Nephron progenitor cell (in vitro differentiated cells): Measurements from ENCODE around the gene WDR4.
A peak's percentile ranks its signal among the peaks of the same experiment; 100 is the strongest.
"Not testable (repeated sequence)": the region's sequence is repeated elsewhere in the genome, so short reads cannot be mapped to it uniquely, and the experiment has no call there.

ENCODE experiments used
- DNase-seq: peaks from one replicate; pipeline ENCODE4 v3.0.0; 2021
- H3K27ac Mint-ChIP-seq: 2 replicates; pipeline ENCODE4 v1.8.0; 2021; ENCODE audit warnings: mild to moderate bottlenecking, moderate library complexity, mixed read lengths
- H3K27me3 Mint-ChIP-seq: 2 replicates; pipeline ENCODE4 v1.8.0; 2021; ENCODE audit warnings: mild to moderate bottlenecking, low read depth, mixed read lengths; ENCODE audit not compliant: poor library complexity
- H3K36me3 Mint-ChIP-seq: 2 replicates; pipeline ENCODE4 v1.8.0; 2021; ENCODE audit warnings: low read depth, mixed read lengths
- H3K4me1 Mint-ChIP-seq: 2 replicates; pipeline ENCODE4 v1.8.0; 2021; ENCODE audit warnings: mixed read lengths
- H3K4me3 Mint-ChIP-seq: 2 replicates; pipeline ENCODE4 v1.8.0; 2021; ENCODE audit warnings: mild to moderate bottlenecking, moderate library complexity, mixed read lengths
- H3K9me3 Mint-ChIP-seq: 2 replicates; pipeline ENCODE4 v1.8.0; 2021; ENCODE audit warnings: mild to moderate bottlenecking, moderate library complexity, mixed read lengths
- TF ChIP-seq, protein P1 (sequence below): fragments of 200-600 bp; sonication (generic); IDR thresholded peaks from 2 replicates; pipeline ENCODE4 v1.5.0; 2021; ENCODE audit warnings: antibody characterized with exemption

Gene WDR4

DNA sequence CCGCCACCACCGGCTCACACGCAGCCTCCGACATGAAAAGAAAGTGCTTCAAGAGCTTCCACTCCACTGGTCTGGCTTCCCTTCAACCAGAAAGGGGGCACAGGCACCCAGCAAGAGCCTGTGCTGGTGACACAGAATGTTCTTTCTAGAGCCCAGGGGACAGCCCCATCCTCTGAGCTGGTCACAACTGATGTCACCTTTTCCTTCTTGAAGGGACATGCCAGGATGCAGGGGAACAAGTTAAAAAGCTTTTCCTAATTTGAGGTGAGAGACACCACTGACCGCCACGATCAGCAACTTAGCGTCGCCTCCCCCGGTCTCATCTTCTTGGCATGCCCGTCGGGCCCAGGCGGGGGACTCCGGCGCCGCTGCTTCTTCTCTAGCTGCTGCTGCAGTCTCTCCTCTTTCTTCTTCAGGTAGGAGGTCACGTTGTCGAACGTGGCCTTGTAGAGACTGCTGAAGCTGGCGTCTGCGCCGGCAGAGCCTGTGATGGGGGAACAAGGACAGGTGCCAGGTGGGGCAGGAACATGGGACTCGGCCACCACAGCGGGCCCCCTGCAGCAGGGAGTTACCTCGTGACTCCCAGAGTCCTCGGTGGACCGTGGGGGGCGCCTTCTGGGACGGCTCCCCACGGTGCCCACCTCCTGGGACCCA is 29.5 kb downstream of the WDR4 start:
- no peak for DNase-seq
- Mint-ChIP-seq H3K4me1 (no peaks in the 10 kb centered on the region), H3K4me3 (no peak overlapping the region), H3K36me3 (peaks cover 43% of the 10 kb centered on the region), H3K27ac (peak overlapping the region; percentile 73), H3K27me3 (peaks cover 4% of the 10 kb centered on the region), H3K9me3 (no peaks in the 10 kb centered on the region)
- TF ChIP-seq, protein P1, sequence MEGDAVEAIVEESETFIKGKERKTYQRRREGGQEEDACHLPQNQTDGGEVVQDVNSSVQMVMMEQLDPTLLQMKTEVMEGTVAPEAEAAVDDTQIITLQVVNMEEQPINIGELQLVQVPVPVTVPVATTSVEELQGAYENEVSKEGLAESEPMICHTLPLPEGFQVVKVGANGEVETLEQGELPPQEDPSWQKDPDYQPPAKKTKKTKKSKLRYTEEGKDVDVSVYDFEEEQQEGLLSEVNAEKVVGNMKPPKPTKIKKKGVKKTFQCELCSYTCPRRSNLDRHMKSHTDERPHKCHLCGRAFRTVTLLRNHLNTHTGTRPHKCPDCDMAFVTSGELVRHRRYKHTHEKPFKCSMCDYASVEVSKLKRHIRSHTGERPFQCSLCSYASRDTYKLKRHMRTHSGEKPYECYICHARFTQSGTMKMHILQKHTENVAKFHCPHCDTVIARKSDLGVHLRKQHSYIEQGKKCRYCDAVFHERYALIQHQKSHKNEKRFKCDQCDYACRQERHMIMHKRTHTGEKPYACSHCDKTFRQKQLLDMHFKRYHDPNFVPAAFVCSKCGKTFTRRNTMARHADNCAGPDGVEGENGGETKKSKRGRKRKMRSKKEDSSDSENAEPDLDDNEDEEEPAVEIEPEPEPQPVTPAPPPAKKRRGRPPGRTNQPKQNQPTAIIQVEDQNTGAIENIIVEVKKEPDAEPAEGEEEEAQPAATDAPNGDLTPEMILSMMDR, result no peak

DNA sequence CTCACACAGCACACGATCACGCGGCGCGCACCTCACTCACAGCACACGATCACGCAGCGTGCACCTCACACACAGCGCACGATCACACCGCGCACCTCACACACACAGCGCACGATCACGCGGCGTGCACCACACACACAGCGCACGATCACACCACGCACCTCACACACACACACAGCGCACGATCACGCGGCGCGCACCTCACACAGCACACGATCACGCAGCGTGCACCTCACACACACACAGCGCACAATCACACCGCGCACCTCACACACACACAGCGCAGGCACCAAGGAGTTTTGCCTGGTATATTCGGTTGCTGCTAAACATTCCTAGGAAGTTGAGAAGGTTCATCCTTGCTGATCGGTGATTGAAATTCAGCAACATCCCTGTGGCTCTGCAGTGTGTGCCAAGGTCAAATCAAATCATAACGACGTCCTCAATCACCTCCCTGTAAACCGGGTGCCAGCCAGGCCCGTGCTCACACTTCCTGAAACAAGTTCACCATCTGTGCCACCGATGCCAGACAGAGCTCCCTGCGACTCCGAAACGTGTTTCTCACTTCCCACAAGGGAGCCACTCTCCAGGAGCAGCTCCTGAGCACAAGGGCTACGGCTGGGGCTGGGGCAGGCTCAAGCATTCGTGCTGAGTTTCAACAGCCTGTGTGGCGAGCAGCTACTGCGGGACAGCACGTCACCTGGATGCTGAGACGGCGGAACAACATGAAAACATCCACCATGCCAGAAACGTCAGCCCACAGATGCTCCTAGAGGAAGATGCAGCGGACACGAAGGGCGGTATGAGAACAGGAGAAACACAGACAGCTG is 30.2 kb downstream of the WDR4 start:
- TF ChIP-seq, protein P1, result no peak
- peaks cover 42% of the 10 kb centered on the region for H3K36me3 Mint-ChIP-seq
- no peaks in the 10 kb centered on the region for H3K4me1 Mint-ChIP-seq
- no peak for DNase-seq
- peaks cover 4% of the 10 kb centered on the region for H3K27me3 Mint-ChIP-seq
- H3K9me3 Mint-ChIP-seq, result no peaks in the 10 kb centered on the region
- no peak overlapping the region for H3K4me3 Mint-ChIP-seq
- peak overlapping the region; percentile 73 for H3K27ac Mint-ChIP-seq

DNA sequence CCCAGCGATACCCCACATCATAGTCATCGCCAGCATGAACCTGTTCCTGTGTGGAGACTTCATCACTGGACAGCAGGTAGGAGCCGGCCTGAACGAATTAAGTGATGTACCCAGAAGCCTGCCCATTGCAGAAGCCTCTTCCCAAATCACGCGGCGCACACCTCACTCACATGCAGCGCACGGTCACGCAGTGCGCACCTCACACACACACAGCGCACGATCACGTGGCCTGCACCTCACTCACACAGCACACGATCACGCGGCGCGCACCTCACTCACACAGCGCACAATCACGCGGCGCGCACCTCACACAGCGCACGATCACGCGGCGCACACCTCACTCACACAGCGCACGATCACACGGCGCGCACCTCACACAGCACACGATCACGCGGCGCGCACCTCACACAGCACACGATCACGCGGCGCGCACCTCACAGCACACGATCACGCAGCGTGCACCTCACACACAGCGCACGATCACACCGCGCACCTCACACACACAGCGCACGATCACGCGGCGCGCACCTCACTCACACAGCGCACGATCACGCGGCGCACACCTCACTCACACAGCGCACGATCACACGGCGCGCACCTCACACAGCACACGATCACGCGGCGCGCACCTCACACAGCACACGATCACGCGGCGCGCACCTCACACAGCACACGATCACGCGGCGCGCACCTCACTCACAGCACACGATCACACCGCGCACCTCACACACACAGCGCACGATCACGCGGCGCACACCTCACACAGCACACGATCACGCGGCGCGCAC is 31.0 kb downstream of the WDR4 start:
- not testable (repeated sequence) for H3K4me1 Mint-ChIP-seq, H3K27ac Mint-ChIP-seq, H3K4me3 Mint-ChIP-seq, H3K9me3 Mint-ChIP-seq, H3K27me3 Mint-ChIP-seq, DNase-seq
- peaks cover 47% of the 10 kb centered on the region for H3K36me3 Mint-ChIP-seq

DNA sequence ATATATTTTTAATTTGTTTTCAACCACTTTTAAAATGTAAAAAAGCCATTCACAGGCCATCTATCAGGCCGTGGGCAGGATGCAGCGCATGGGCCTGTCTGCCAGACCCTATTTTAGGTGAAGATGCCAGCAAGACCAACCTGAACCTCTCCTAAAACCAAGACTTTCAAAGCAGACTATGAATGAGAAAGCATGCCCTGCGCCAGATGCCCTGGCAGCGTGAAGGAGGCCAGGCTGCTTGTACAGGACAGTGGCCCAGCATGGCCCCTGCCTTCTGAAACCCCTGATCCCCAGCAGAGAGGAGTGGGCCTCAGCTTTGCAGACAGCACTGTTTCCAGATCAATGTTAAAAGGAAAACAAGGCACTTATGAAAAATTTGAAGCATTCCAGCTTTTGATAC is 31.6 kb downstream of the WDR4 start:
- no peak for DNase-seq
- Mint-ChIP-seq H3K9me3 (no peaks in the 10 kb centered on the region), H3K4me3 (no peak overlapping the region), H3K27ac (no peak overlapping the region), H3K36me3 (peaks cover 52% of the 10 kb centered on the region), H3K27me3 (peaks cover 4% of the 10 kb centered on the region), H3K4me1 (no peaks in the 10 kb centered on the region)
- TF ChIP-seq, protein P1, result no peak

DNA sequence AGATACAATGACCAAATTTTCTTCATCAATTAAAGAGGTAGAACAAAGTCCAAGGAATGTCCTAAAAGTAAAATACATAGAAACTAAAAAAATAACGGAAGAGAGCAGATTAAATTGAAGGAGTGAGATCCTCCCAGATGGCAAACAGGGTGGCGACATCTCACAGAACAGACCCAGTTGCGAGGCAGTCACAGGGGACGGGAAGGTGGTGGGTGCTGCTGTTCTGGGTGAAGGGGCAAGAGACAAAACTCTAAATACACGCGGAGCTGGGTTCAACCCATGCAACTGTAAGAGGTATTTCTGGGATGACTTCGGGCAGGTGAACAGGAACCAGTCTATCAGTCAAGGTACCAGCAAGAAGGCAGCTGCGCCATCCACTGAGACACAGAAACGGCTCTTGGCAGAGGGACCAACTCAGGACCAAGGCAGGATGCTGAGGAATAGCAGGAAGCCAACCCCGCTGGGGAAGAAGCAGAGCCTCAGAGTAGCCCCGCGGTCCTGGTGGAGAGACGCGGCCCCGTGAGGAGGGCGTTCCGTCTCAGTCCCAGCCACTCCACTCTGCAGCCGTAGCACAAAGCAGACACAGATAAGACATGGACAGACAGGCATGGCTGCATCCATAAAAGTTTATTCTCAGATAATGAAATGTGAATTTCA is 32.2 kb downstream of the WDR4 start:
- TF ChIP-seq, protein P1, result no peak
- H3K36me3 Mint-ChIP-seq, result peaks cover 54% of the 10 kb centered on the region
- H3K27ac Mint-ChIP-seq, result peak overlapping the region; percentile 27
- H3K4me1 Mint-ChIP-seq, result no peaks in the 10 kb centered on the region
- DNase-seq, result no peak
- no peaks in the 10 kb centered on the region for H3K9me3 Mint-ChIP-seq
- H3K27me3 Mint-ChIP-seq, result peaks cover 4% of the 10 kb centered on the region
- no peak overlapping the region for H3K4me3 Mint-ChIP-seq

DNA sequence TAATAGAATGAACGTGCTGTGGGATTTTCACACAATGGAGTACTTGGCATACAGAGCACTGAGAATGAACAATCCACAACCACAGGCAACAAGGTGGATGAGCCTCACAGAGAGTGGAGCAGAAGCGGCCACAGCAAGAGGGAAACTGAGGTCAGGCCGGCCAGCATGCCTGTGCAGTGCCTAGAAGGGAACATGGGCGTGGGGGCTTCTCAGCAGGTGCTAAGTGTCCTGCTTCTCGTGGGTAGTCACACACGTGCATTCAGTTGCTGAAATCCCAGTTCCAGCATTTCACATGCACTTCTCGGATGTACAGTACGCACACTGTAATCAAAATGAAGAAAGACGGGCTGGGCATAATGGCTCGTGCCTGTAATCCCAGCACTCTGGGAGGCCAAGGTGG is 33.1 kb downstream of the WDR4 start:
- Mint-ChIP-seq H3K36me3 (peaks cover 54% of the 10 kb centered on the region), H3K4me1 (no peaks in the 10 kb centered on the region), H3K9me3 (no peaks in the 10 kb centered on the region), H3K4me3 (no peak overlapping the region), H3K27ac (no peak overlapping the region), H3K27me3 (peaks cover 4% of the 10 kb centered on the region)
- TF ChIP-seq, protein P1, result no peak
- DNase-seq, result no peak
